GM21576 (cell line): ENCODE results near the gene PRMT2.
"Not testable (repeated sequence)": the region's sequence is repeated elsewhere in the genome, so short reads cannot be mapped to it uniquely, and the experiment has no call there.

Experiments
- ATAC-seq: cut with Tn5 transposase; IDR thresholded peaks from one replicate; pipeline ENCODE4 v1.9.1; 2021; ENCODE audit warnings: mild to moderate bottlenecking, moderate library complexity; ENCODE audit not compliant: unreplicated experiment

PRMT2 gene

GRCh38 chr21:46667741-46668380, 32.4 kb downstream of the PRMT2 start:
- no peak for ATAC-seq

GRCh38 chr21:46668381-46668780, 32.9 kb downstream of the PRMT2 start:
- no peak for ATAC-seq

GRCh38 chr21:46668904-46669303, 33.4 kb downstream of the PRMT2 start:
- ATAC-seq = not testable (repeated sequence)

- no peak for ATAC-seq
Observed at GRCh38 chr21:46674430-46675007, 39.0 kb downstream of the PRMT2 start.

- ATAC-seq = no peak
Observed at GRCh38 chr21:46675595-46676280, 40.3 kb downstream of the PRMT2 start.

GRCh38 chr21:46676542-46676941, 41.1 kb downstream of the PRMT2 start:
- not testable (repeated sequence) for ATAC-seq

GRCh38 chr21:46681593-46681992, 46.1 kb downstream of the PRMT2 start:
- not testable (repeated sequence) for ATAC-seq

GRCh38 chr21:46698652-46699051, 63.2 kb downstream of the PRMT2 start:
- not testable (repeated sequence) for ATAC-seq

- ATAC-seq = not testable (repeated sequence)
Observed at GRCh38 chr21:46699104-46699503, 63.6 kb downstream of the PRMT2 start.
